Activated CD4-positive, CD25-positive, alpha-beta regulatory T cell treated with anti-CD3 and anti-CD28 coated beads, Interleukin-2, amount 50 U/mL, for 24 hours (primary cell): ENCODE data around the gene SUSD4.

ENCODE experiments used
- ATAC-seq, 2 donors: fragments of 150-1000 bp; cut with Tn5 transposase; one replicate each; pipeline ENCODE4 v1.10.0; 2021; ENCODE audit warnings: mild to moderate bottlenecking in 1 of 2, moderate library complexity in 1 of 2

Gene SUSD4

GRCh38 chr1:223208164-223209076, 155.6 kb downstream of the SUSD4 start:
- no peak for ATAC-seq

- no peak for ATAC-seq
Observed at GRCh38 chr1:223207293-223208066, 156.5 kb downstream of the SUSD4 start.

GRCh38 chr1:223204424-223204823, 159.6 kb downstream of the SUSD4 start:
- no peak for ATAC-seq

- no peak for ATAC-seq
Observed at GRCh38 chr1:223203694-223204093, 160.3 kb downstream of the SUSD4 start.

- ATAC-seq = no peak
Observed at GRCh38 chr1:223203034-223203408, 161.0 kb downstream of the SUSD4 start.

GRCh38 chr1:223202376-223203033, 161.5 kb downstream of the SUSD4 start:
- no peak for ATAC-seq

- no peak for ATAC-seq
Observed at GRCh38 chr1:223201967-223202366, 162.0 kb downstream of the SUSD4 start.

- ATAC-seq = no peak
Observed at GRCh38 chr1:223200903-223201302, 163.1 kb downstream of the SUSD4 start.

GRCh38 chr1:223199094-223199647, 164.8 kb downstream of the SUSD4 start:
- ATAC-seq = no peak

GRCh38 chr1:223198628-223198965, 165.4 kb downstream of the SUSD4 start:
- no peak for ATAC-seq

GRCh38 chr1:223197923-223198627, 165.9 kb downstream of the SUSD4 start:
- ATAC-seq = no peak

- ATAC-seq = peak; percentile 90
Observed at GRCh38 chr1:223189903-223190724, 173.9 kb downstream of the SUSD4 start.

GRCh38 chr1:223189525-223189902, 174.5 kb downstream of the SUSD4 start:
- ATAC-seq = no peak

GRCh38 chr1:223188618-223189356, 175.2 kb downstream of the SUSD4 start:
- no peak for ATAC-seq

- ATAC-seq = no peak
Observed at GRCh38 chr1:223186800-223187199, 177.2 kb downstream of the SUSD4 start.

GRCh38 chr1:223183268-223183862, 180.6 kb downstream of the SUSD4 start:
- ATAC-seq = peak; percentile 91 to 96

GRCh38 chr1:223180731-223181321, 183.2 kb downstream of the SUSD4 start:
- no peak for ATAC-seq

GRCh38 chr1:223179786-223180185, 184.2 kb downstream of the SUSD4 start:
- ATAC-seq = no peak

- ATAC-seq = no peak
Observed at GRCh38 chr1:223179280-223179679, 184.7 kb downstream of the SUSD4 start.

GRCh38 chr1:223177681-223178080, 186.3 kb downstream of the SUSD4 start:
- no peak for ATAC-seq
